HEK293 (cell line): ENCODE results near the gene CYP24A1.

Source experiments
- CTCF ChIA-PET: fragments of 350-600 bp; formaldehyde crosslinking; extraction: SDS; loops from one replicate; lab custom pipeline; 2021; ENCODE audit warnings: antibody characterized with exemption; lab: Yijun Ruan, JAX
- POLR2A ChIA-PET: fragments of 300-600 bp; formaldehyde crosslinking; extraction: SDS; loops from one replicate; lab custom pipeline; 2020; ENCODE audit warnings: antibody characterized with exemption, inconsistent platforms; lab: Yijun Ruan, JAX
- H3K27ac ChIP-seq: fragments of 200-500 bp; sonication (Bioruptor generic); 2 replicates; pipeline ENCODE4 v1.5.1; 2014; ENCODE audit warnings: low read depth, low read length, control low read depth, inconsistent platforms; ENCODE audit errors: extremely low read depth
- H3K36me3 ChIP-seq, 2 experiments: fragments of 200-500 bp in 1 of 2; sonication (Bioruptor generic) in 1 of 2; 1 replicate in 1 of 2; 2 replicates in 1 of 2; pipeline ENCODE4 v1.5.1; 2014 to 2017; ENCODE audit warnings: inconsistent platforms in 2 of 2, low read length in 2 of 2; ENCODE audit not compliant: control insufficient read depth in 2 of 2, insufficient read depth in 1 of 2
- H3K4me1 ChIP-seq: fragments of 200-500 bp; sonication (Bioruptor generic); 2 replicates; pipeline ENCODE4 v1.5.1; 2014; ENCODE audit warnings: mild to moderate bottlenecking, low read length, inconsistent platforms; ENCODE audit not compliant: control insufficient read depth, insufficient read depth
- H3K4me3 ChIP-seq: 2 replicates; pipeline ENCODE4 v1.5.1; 2011; ENCODE audit warnings: low read depth, mild to moderate bottlenecking, control low read depth, low read length, moderate library complexity
- H3K9me3 ChIP-seq: fragments of 200-500 bp; sonication (Bioruptor generic); 2 replicates; pipeline ENCODE4 v1.5.1; 2014; ENCODE audit warnings: low read depth, low read length, inconsistent platforms; ENCODE audit not compliant: control insufficient read depth, insufficient read depth
- GLIS1 ChIP-seq: fragments of 450-650 bp; formaldehyde crosslinking; IDR thresholded peaks from 2 replicates; pipeline ENCODE4 v1.5.1; 2016; ENCODE audit warnings: missing biosample characterization, missing genetic modification characterization
- OVOL3 ChIP-seq: fragments of 450-650 bp; formaldehyde crosslinking; IDR thresholded peaks from 2 replicates; pipeline ENCODE4 v1.5.1; 2016; ENCODE audit warnings: missing biosample characterization, missing genetic modification characterization
- REPIN1 ChIP-seq: fragments of 450-650 bp; formaldehyde crosslinking; IDR thresholded peaks from 2 replicates; pipeline ENCODE4 v1.5.1; 2017; ENCODE audit warnings: missing biosample characterization, missing genetic modification characterization, low read depth
- SP2 ChIP-seq: fragments of 450-650 bp; formaldehyde crosslinking; IDR thresholded peaks from 2 replicates; pipeline ENCODE4 v1.5.1; 2016; ENCODE audit warnings: missing biosample characterization, missing genetic modification characterization
- YY1 ChIP-seq: fragments of 450-650 bp; formaldehyde crosslinking; IDR thresholded peaks from 2 replicates; pipeline ENCODE4 v1.5.1; 2018; ENCODE audit warnings: missing biosample characterization, missing genetic modification characterization
- YY2 ChIP-seq: fragments of 450-650 bp; formaldehyde crosslinking; IDR thresholded peaks from 2 replicates; pipeline ENCODE4 v1.5.1; 2016; ENCODE audit warnings: missing biosample characterization, missing genetic modification characterization
- ZIC2 ChIP-seq: fragments of 450-650 bp; formaldehyde crosslinking; IDR thresholded peaks from 2 replicates; pipeline ENCODE4 v1.5.1; 2016; ENCODE audit warnings: missing biosample characterization, missing genetic modification characterization
- ZNF133 ChIP-seq: fragments of 450-650 bp; formaldehyde crosslinking; IDR thresholded peaks from 2 replicates; pipeline ENCODE4 v1.5.1; 2016; ENCODE audit warnings: missing biosample characterization, missing genetic modification characterization
- ZNF223 ChIP-seq: fragments of 450-650 bp; formaldehyde crosslinking; IDR thresholded peaks from 2 replicates; pipeline ENCODE4 v1.5.1; 2016; ENCODE audit warnings: missing biosample characterization, missing genetic modification characterization
- ZNF266 ChIP-seq: fragments of 450-650 bp; formaldehyde crosslinking; IDR thresholded peaks from 2 replicates; pipeline ENCODE4 v1.5.1; 2016; ENCODE audit warnings: missing biosample characterization, missing genetic modification characterization, low read depth
- ZNF335 ChIP-seq: fragments of 450-650 bp; formaldehyde crosslinking; conservative IDR thresholded peaks from 2 replicates; pipeline ENCODE4 v1.5.1; 2016; ENCODE audit warnings: missing biosample characterization, missing genetic modification characterization
- ZNF366 ChIP-seq: fragments of 450-650 bp; formaldehyde crosslinking; conservative IDR thresholded peaks from 2 replicates; pipeline ENCODE4 v1.5.1; 2016; ENCODE audit warnings: missing biosample characterization, missing genetic modification characterization
- ZNF416 ChIP-seq: fragments of 450-650 bp; formaldehyde crosslinking; IDR thresholded peaks from 2 replicates; pipeline ENCODE4 v1.5.1; 2016; ENCODE audit warnings: missing biosample characterization, missing genetic modification characterization
- ZNF549 ChIP-seq: fragments of 450-650 bp; IDR thresholded peaks from 2 replicates; pipeline ENCODE4 v1.5.1; 2018; ENCODE audit warnings: missing biosample characterization, missing genetic modification characterization, mild to moderate bottlenecking, inconsistent platforms, moderate library complexity
- TF ChIP-seq, protein P1 (sequence below): fragments of 450-650 bp; formaldehyde crosslinking; IDR thresholded peaks from 2 replicates; pipeline ENCODE4 v1.5.1; 2016; ENCODE audit warnings: missing biosample characterization, missing genetic modification characterization
- TF ChIP-seq, protein P2 (sequence below): IDR thresholded peaks from 2 replicates; pipeline ENCODE4 v1.6.1; 2011; ENCODE audit warnings: mild to moderate bottlenecking, low read depth, low read length, borderline replicate concordance
- TF ChIP-seq, protein P3 (sequence below): fragments of 450-650 bp; formaldehyde crosslinking; IDR thresholded peaks from 2 replicates; pipeline ENCODE4 v1.5.1; 2016; ENCODE audit warnings: missing biosample characterization, missing genetic modification characterization

The CYP24A1 gene

DNA sequence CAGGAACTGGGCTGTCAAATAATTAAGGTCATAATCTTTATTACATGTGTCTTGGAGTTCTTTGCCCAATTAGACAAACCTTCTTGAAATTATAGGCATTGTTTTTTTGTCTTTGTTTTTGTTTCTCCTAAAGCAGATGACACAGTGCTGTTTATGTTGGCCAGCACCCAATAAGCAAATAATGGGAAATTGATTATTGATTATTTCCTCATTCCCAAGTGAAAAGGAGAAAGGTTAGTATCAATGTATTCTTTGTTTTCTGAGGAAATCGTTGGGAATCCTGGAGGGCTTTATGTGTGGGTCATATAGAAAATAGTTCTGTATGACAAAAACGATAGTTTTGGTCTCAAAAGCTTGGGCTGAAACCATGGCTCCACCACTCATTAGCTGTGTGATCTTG lies 4.5 kb upstream of the CYP24A1 start (continued):
- TF ChIP-seq OVOL3 (tag by site-specific recombination) (no peak), YY1 (no peak), ZNF266 (no peak), YY2 (tag by site-specific recombination) (no peak), ZNF133 (tag by site-specific recombination) (no peak)
- TF ChIP-seq, protein P1, sequence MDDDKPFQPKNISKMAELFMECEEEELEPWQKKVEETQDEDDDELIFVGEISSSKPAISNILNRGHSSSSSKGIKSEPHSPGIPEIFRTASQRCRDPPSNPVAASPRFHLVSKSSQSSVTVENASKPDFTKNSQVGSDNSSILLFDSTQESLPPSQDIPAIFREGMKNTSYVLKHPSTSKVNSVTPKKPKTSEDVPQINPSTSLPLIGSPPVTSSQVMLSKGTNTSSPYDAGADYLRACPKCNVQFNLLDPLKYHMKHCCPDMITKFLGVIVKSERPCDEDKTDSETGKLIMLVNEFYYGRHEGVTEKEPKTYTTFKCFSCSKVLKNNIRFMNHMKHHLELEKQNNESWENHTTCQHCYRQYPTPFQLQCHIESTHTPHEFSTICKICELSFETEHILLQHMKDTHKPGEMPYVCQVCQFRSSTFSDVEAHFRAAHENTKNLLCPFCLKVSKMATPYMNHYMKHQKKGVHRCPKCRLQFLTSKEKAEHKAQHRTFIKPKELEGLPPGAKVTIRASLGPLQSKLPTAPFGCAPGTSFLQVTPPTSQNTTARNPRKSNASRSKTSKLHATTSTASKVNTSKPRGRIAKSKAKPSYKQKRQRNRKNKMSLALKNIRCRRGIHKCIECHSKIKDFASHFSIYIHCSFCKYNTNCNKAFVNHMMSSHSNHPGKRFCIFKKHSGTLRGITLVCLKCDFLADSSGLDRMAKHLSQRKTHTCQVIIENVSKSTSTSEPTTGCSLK (tag by site-specific recombination): no peak

DNA sequence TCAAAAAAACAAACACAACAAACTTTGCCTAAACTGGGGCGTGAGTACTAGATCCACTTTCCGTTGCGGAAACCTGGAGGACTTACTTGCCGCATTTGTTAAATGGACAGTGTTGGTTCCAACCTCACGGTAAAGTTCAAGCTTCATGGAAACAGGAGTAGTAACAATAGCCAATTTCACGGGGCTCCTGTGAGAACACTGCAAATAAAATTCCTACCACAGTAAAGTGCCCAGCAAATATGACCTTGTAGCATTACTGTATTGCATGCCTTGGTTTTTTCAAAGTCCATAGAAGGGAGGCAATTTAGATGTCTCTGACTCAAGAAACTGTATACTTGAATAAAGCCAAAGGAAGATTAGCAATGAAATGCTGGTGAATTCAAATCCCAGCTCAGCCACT lies 3.6 kb upstream of the CYP24A1 start:
- TF ChIP-seq ZNF223 (tag by site-specific recombination): no peak
- no peak for TF ChIP-seq ZIC2 (tag by site-specific recombination)
- CTCF ChIA-PET: interaction anchor here (0.8 kb wide), 1 partner anchor 22 kb away, joined by 3 read pairs; no protein-coding TSS in a partner anchor
- no peaks in the 10 kb centered on the region for H3K36me3 ChIP-seq
- H3K9me3 ChIP-seq: no peaks in the 10 kb centered on the region
- no peak overlapping the region for H3K27ac ChIP-seq
- no peaks in the 10 kb centered on the region for H3K4me1 ChIP-seq
- POLR2A ChIA-PET: no interaction called here
- no peak overlapping the region for H3K4me3 ChIP-seq

DNA sequence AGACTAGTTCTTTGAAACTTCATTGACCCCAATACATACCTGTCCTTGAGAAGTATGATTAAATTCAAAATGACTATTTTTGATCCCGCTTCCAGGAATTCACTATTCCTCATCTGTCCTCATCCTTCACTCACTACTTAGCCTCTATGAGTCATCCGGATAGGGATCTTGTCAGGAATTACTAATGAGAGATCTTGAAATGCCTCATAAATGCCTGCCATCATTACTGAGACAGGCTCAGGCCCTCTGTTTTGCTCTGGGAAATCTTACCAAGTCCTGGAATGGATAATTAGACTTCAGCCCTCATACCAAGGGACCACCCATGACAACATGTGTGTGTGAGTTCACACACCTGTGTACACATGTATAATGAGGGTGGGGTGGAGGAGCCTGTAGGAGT lies 2.8 kb upstream of the CYP24A1 start:
- CTCF ChIA-PET: interaction anchor here (0.9 to 1.5 kb wide), 2 partner anchors 30 to 73 kb away, joined by 4 read pairs; no protein-coding TSS in a partner anchor
- POLR2A ChIA-PET: no interaction called here
- H3K9me3 ChIP-seq: no peaks in the 10 kb centered on the region
- no peak overlapping the region for H3K4me3 ChIP-seq
- H3K27ac ChIP-seq: no peak overlapping the region
- TF ChIP-seq ZNF549 (no peak), SP2 (tag by site-specific recombination) (no peak), REPIN1 (tag by site-specific recombination) (no peak), ZNF366 (tag by site-specific recombination) (no peak)
- TF ChIP-seq, protein P2, sequence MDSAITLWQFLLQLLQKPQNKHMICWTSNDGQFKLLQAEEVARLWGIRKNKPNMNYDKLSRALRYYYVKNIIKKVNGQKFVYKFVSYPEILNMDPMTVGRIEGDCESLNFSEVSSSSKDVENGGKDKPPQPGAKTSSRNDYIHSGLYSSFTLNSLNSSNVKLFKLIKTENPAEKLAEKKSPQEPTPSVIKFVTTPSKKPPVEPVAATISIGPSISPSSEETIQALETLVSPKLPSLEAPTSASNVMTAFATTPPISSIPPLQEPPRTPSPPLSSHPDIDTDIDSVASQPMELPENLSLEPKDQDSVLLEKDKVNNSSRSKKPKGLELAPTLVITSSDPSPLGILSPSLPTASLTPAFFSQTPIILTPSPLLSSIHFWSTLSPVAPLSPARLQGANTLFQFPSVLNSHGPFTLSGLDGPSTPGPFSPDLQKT: no peak
- no peaks in the 10 kb centered on the region for H3K36me3 ChIP-seq
- H3K4me1 ChIP-seq: no peaks in the 10 kb centered on the region

DNA sequence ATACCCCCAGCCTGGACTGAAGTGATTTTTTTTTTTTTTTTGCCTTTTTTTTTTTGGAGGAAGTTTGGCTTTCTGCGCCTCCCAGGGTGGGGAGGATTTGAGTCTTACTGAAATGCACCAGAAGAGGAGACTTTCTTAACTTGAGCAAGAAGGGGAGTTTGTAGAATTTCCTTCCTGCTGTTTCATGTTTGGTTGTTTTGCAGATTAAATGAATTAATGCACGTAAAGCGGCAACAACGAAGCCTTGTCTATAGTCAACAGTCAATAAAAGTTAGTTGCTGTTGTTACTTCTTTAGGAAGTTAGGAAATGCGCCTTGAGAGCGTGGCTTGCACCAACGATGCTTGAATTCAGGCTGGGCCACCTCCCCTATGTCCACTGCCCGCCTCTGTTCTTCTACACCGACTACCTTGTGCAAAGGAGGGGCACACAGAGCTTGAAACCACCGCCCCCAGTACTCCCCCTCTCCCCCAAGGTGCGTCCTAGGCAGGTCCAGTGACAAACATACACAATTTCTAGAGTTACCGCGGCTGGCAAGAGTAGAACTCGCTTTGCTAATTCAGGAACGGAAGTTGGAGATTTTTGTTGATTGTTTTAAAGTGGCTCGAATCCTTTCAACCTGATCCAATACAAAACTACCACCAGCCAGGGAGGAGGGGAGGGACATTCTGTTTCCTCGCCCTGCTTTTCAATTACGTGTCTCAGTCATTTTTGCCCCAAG lies 830 bp upstream of the CYP24A1 start:
- H3K36me3 ChIP-seq: no peaks in the 10 kb centered on the region
- POLR2A ChIA-PET: no interaction called here
- H3K4me3 ChIP-seq: no peak overlapping the region
- no peaks in the 10 kb centered on the region for H3K9me3 ChIP-seq
- CTCF ChIA-PET: interaction anchor here (0.9 to 1.5 kb wide), 2 partner anchors 25 to 32 kb away, joined by 4 to 6 read pairs; no protein-coding TSS in a partner anchor
- peaks cover 11% of the 10 kb centered on the region for H3K4me1 ChIP-seq
- H3K27ac ChIP-seq: no peak overlapping the region
- TF ChIP-seq GLIS1 (tag by site-specific recombination) (peak; percentile 97), ZNF416 (tag by site-specific recombination) (no peak), ZNF335 (tag by site-specific recombination) (peak; percentile 94), ZIC2 (tag by site-specific recombination) (peak; percentile 2; the same call in 1 of the 2 replicates)
- TF ChIP-seq, protein P3, sequence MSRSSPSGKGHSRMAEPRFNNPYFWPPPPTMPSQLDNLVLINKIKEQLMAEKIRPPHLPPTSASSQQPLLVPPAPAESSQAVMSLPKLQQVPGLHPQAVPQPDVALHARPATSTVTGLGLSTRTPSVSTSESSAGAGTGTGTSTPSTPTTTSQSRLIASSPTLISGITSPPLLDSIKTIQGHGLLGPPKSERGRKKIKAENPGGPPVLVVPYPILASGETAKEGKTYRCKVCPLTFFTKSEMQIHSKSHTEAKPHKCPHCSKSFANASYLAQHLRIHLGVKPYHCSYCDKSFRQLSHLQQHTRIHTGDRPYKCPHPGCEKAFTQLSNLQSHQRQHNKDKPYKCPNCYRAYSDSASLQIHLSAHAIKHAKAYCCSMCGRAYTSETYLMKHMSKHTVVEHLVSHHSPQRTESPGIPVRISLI (tag by site-specific recombination): peak; percentile 75; the same call in 1 of the 2 replicates
